ENCODE results near the gene PWWP2B. TPM values are rescaled to one million over a fixed set of nuclear protein-coding genes. Genes with fewer than 3 reads are reported as not detected.

Gene PWWP2B
- total RNA-seq, 1 donor from 2014 or later: 24.3 TPM

GRCh38 chr10:132372516-132373095, 24.4 kb upstream of the PWWP2B start:
- no peak for DNase-seq (ENCODE audit: low spot score, unreplicated experiment)
- Mint-ChIP-seq H3K27ac (no peak overlapping the region), H3K4me1 (ENCODE audit: low read depth) (peaks cover 1% of the 10 kb centered on the region), H3K27me3 (peaks cover 5% of the 10 kb centered on the region), H3K36me3 (ENCODE audit: insufficient read depth) (peaks cover 17% of the 10 kb centered on the region), H3K9me3 (ENCODE audit: low read depth) (no peaks in the 10 kb centered on the region), H3K4me3 (ENCODE audit: low read depth) (no peak overlapping the region)
- no peak for TF ChIP-seq CTCF (IDR thresholded peaks at IDR 0.05; ENCODE audit: unreplicated experiment)

GRCh38 chr10:132373241-132373955, 23.6 kb upstream of the PWWP2B start:
- peaks cover 5% of the 10 kb centered on the region for H3K27me3 Mint-ChIP-seq
- no peak overlapping the region for H3K27ac Mint-ChIP-seq
- no peak for TF ChIP-seq CTCF (IDR thresholded peaks at IDR 0.05; ENCODE audit: unreplicated experiment)
- no peak overlapping the region for H3K4me3 Mint-ChIP-seq (ENCODE audit: low read depth)
- no peaks in the 10 kb centered on the region for H3K9me3 Mint-ChIP-seq (ENCODE audit: low read depth)
- H3K36me3 Mint-ChIP-seq (ENCODE audit: insufficient read depth): peaks cover 17% of the 10 kb centered on the region
- no peak for DNase-seq (ENCODE audit: low spot score, unreplicated experiment)
- peaks cover 1% of the 10 kb centered on the region for H3K4me1 Mint-ChIP-seq (ENCODE audit: low read depth)

GRCh38 chr10:132374176-132374575, 22.8 kb upstream of the PWWP2B start:
- Mint-ChIP-seq H3K27ac (no peak overlapping the region), H3K4me3 (ENCODE audit: low read depth) (no peak overlapping the region), H3K36me3 (ENCODE audit: insufficient read depth) (peaks cover 10% of the 10 kb centered on the region), H3K9me3 (ENCODE audit: low read depth) (peaks cover under 1% of the 10 kb centered on the region), H3K27me3 (peaks cover 5% of the 10 kb centered on the region), H3K4me1 (ENCODE audit: low read depth) (peaks cover 1% of the 10 kb centered on the region)
- no peak for TF ChIP-seq CTCF (IDR thresholded peaks at IDR 0.05; ENCODE audit: unreplicated experiment)
- no peak for DNase-seq (ENCODE audit: low spot score, unreplicated experiment)

- Mint-ChIP-seq H3K36me3 (ENCODE audit: insufficient read depth) (peaks cover 10% of the 10 kb centered on the region), H3K27ac (no peak overlapping the region), H3K4me3 (ENCODE audit: low read depth) (no peak overlapping the region), H3K27me3 (peaks cover 7% of the 10 kb centered on the region), H3K4me1 (ENCODE audit: low read depth) (peaks cover 1% of the 10 kb centered on the region), H3K9me3 (ENCODE audit: low read depth) (peaks cover 4% of the 10 kb centered on the region)
- DNase-seq (ENCODE audit: low spot score, unreplicated experiment): no peak
- no peak for TF ChIP-seq CTCF (IDR thresholded peaks at IDR 0.05; ENCODE audit: unreplicated experiment)
Measured at GRCh38 chr10:132374612-132375011, 22.4 kb upstream of the PWWP2B start.

GRCh38 chr10:132375116-132375794, 21.7 kb upstream of the PWWP2B start:
- Mint-ChIP-seq H3K36me3 (ENCODE audit: insufficient read depth) (peaks cover 10% of the 10 kb centered on the region), H3K27ac (peak overlapping the region; percentile 5), H3K4me3 (ENCODE audit: low read depth) (no peak overlapping the region), H3K27me3 (peaks cover 7% of the 10 kb centered on the region), H3K4me1 (ENCODE audit: low read depth) (peaks cover 1% of the 10 kb centered on the region), H3K9me3 (ENCODE audit: low read depth) (peaks cover 4% of the 10 kb centered on the region)
- no peak for TF ChIP-seq CTCF (IDR thresholded peaks at IDR 0.05; ENCODE audit: unreplicated experiment)
- DNase-seq (ENCODE audit: low spot score, unreplicated experiment): no peak
